HL-60/S4 treated with retinoic acid at 250 ng/mL for 4 days and 3 days (cell line): ENCODE data around the gene TUBB4A.

Experiments
- in situ Hi-C: fragments of 300-500 bp; cut with MboI; formaldehyde crosslinking; loops from 2 replicates; pipeline ENCODE4 v1.7.0; 2022; ENCODE audit warnings: low sequenced_read_pairs

The TUBB4A gene

DNA sequence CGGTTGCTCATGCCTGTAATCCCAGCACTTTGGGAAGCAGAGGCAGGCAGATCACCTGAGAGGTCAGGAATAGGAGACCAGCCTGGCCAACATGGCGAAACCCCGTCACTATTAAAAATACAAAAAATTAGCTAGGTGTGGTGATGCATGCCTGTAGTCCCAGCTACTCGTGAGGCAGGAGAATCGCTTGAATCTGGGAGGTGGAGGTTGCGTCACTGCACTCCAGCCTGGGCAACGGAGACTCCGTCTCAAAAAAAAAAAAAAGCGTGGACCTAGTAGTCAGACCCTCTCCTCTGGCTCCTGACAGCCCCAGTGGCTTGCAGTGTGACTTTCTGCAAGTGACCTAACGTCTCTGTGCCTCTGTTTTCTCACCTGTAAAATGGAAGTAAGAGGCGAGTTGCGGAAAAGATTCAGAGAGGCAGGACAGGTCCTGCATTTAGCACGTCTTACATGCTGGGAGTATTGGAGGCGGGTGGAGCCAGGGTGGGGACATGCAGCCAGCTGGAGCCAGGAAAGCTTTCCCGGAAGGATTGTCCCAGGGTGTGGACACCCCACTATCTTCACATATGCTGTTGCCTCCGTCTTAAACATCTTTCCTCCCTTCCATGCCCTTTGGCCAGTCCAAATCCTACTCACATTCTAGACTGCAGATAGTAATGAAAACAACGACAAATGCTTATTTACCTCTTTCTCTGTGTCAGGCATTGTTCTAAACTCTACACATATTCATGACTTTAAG lies 2.9 kb downstream of the TUBB4A start:
- in situ Hi-C loops: no loop called here

GRCh38 chr19:6498294-6499036 lies 3.6 kb downstream of the TUBB4A start:
- in situ Hi-C loops: no loop called here

GRCh38 chr19:6495947-6496346 lies 6.2 kb downstream of the TUBB4A start:
- in situ Hi-C loops: no loop called here

DNA sequence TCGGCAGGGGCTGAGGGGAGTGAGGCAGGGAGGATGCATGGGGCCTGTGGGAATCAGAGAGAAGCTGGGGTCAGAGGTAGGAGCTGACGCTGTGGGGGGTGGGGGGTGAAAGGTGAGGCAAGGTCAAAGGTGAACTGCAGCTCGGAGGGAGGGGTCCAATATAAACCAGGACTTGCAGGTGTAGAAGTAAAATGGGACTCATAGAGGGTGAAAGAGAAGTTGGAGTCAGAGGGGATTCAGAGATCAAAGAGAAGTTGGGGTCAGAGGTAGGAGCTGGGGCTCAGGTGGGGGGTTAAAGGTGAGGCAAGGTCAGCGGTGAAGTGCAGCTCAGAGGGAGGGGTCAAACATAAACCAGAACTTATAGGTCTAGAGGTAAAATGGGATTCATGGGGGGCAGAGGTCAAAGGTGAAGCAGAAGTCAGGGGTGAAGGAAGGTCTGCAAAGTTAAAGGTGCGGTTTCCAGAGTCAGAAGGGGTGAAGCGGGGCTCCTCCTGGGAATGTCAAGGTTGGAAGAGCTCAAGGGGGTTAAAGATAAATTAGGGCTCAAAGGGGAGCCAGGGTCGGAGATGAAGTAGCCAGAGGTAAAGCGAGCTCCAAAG lies 7.6 kb downstream of the TUBB4A start:
- in situ Hi-C loops: no loop called here

GRCh38 chr19:6491802-6492592 lies 10.1 kb downstream of the TUBB4A start:
- in situ Hi-C loops: no loop called here

DNA sequence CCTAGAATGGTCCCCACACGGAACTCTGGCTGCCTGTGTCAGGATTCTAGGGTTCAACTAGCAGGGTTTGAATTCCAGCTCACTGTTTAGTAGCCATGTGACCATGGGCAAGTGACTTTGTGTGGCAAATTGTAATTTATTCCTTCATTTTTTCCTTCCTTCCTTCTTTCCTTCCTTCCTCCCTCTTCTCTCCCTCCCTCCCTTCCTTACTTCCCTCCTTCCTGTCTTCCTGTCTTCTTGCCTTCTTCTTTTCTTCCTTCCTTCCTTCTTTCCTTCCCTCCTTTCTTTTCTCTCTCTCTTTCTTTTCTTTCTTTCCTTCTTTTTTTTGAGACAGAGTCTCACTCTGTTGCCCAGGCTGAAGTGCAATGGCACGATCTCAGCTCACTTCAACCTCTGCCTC lies 12.0 kb downstream of the TUBB4A start:
- in situ Hi-C loops: no loop called here

DNA sequence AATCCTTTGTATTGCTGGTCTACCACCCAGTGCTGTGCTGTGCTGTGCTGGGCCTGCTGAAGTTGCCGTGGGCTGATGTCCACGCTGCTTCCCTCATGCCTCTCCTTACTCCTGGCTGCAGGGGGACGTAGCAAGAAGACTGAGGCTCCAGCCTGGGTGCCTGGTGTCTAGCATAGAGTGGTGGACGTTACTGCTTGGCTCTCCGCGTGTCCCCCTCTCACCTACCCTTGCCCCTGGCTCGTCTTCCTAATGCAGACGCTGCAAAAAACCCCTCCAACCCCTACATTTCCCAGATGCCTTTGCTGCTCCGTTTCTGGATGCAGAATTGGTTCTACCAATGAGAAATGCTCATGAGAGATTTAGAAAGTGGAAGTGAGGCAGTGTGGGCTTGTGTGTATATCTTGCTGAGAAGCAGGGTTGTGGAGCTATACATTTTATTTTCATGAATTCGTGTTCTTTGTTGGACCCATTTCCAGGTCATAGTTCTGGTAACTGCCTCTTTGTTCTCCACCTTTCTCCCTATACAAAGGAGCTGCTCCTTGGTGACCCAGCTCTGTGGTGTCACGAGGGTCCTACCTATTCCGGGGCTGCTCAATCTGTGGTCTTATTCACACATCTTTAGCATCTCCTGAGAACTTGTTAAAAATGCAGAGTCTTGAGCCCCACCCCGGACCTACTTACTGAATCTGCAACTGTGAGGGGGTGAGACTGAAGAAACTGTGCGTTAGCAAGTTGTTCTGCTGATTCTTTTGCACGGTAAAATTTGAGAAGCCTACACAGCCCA lies 12.6 kb downstream of the TUBB4A start:
- in situ Hi-C loops: no loop called here

DNA sequence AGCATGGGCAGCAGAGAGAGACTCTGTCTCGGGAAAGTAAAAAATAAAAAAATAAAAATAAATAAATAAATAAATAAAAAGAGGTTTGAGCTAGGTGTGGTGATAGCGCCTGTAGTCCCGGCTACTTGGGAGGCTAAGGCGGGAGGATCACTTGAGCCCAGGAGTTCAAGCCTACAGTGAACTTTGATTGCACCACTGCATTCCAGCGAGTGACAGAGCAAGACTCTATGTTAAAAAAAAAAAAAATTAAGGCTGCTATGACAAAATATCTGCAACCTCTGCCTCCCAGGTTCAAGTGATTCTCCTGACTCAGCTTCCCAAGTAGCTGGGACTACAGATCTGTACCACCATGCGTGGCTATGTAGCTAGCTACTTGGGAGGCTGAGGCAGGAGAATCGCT lies 17.3 kb downstream of the TUBB4A start:
- in situ Hi-C loops: no loop called here

DNA sequence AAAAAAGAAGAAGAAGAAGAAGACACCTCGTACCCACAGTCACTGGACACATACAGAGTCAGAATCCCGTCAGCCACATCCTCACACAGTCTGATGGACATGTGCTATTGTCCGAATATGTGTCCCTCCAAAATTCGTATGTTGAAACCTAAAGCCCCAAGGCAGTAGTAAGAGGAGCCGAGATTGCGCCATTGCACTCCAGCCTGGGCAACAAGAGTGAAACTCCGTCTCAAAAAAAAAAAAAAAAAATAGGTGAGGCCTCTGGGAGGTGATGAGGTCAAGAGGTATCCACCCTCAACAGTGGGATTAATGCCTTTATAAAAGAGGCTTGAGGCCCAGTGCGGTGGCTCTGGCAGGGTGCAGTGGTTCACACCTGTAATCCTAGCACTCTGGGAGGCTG lies 17.9 kb downstream of the TUBB4A start:
- in situ Hi-C loops: no loop called here

DNA sequence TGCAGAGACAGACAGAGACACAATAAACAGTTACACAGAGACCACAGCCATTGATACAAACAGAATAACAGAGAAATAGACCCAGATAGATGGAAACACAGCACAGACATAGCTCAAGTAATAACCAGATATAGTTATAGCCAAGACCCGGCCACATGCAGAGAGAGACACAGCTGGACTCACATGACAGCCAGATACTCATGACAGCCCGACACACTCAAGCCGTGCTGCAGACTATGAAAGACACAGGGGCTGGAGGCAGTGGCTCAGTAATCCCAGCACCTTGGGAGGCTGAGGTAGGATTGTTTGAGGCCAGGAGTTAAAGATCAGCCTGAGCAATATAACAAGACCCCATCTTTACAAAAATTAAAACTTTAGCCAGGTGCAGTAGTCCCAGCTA lies 18.9 kb downstream of the TUBB4A start:
- in situ Hi-C loops: no loop called here

DNA sequence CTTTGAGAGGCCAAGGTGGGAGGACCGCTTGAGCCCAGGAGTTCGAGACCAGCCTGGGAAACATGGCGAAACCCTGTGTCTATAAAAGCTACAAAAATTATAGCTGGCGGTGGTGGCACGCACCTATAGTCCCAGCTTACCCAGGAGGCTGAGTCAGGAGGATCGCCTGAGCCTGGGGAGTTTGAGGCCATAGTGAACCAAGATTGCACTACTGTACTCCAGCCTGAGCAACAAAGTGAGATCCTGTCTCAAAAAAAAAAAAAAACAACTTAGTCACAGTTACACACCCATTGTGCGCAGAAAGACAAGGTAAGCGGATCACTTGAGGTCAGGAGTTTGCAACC lies 19.8 kb downstream of the TUBB4A start:
- in situ Hi-C loops: no loop called here

GRCh38 chr19:6481541-6482342 lies 20.4 kb downstream of the TUBB4A start, which contains the start of gene DENND1C:
TSS of gene DENND1C (minus strand) at chr19:6481787. CDS start at chr19:6481695, 92 bp downstream.
- in situ Hi-C loops: no loop called here

DNA sequence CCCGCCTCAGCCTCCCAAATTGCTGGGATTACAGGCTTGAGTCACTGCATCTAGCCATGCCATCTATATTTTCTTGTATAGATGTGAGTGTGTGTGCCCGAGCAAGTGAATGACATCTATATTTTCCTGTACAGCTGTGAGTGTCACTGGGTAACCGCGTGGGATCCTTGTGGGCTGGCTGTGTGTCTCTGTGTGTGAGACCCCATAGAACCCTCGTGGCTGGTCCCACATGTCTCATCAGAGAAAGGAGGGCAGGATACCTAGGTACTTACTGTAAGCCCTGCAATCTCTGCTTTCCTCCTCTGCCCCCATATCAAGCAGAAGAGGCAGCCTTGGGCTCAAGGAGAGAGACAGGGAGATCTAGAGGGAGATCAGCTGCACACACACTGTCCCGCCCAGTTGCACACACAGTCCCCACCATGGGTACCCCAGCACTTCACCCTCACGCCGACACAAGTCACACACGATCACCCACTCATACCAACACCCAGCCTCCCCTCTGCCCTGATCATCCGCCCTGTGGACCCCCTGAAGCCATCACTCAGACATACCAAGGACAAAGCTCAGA lies 21.2 kb downstream of the TUBB4A start:
- in situ Hi-C loops: no loop called here

DNA sequence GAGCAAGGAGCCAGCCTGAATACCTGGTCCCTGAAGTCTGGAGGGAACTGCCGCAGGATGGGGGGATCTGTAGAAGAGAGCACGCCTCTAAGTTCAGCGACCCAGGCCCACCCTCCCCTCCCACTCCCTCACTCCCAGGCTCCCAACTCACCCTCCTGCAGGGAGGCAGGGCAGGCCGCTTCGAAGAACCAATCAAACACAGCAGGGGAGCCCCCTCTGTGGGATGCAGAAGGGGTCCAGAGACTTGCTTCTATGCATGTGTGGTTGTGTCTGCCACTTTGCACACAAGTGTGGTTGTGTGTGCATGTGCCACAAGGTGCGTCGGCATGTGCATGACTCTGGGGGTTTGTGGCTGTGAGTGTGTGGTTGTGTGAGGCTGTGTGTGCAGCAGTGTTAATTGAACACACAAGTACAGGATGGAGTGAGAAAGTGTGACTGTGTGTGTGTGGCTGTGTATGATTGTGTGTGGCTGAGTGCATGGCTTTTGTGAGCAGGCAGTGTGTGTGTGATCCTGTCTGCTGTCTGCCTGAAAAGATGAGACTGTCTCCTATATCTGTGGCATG lies 22.2 kb downstream of the TUBB4A start:
- in situ Hi-C loops: no loop called here

DNA sequence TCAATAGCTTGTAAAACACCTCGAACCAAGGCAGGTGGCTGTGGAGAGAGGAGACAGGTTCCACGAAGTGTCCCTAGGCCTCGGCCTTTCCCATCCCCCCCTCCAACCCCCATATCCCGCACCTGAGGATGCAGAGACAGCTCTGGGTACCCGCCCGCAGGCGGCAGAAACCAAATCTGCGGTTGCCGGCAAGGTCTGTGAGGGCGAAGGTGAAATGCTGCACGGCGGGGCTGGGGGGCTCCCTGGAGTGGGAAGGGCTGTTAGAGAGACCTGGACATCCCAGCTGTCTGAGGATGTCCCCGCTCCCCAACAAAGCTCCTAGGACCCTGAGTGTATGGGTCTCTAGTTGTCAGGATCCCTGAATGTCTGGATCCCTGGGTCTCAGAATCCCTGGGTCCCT lies 23.3 kb downstream of the TUBB4A start:
- in situ Hi-C loops: no loop called here

DNA sequence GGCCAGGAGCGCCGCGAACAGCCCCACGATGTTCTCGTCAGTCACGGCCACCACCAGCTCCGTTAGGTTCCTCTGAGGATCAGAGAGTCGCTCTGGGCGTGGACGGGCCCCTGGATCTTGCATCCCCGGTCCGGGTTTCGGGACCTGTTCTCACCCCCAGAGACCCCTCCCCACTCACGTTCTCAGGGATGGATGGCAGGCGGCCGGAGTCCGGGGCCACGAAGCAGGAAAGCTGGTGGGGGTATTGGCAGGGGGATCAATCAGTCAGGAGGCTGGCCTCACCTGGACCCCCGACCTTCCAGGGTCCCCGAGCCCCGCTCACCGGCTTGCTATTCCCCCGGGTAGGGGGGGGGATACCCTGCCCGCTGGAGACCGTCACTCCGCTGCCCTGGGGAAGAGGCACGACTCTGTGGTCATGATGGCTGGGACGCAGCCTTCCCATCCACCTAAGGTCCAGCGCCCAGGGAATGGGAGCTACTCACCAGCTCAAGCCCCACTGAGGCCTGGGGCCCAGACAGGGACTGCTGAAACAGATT lies 25.1 kb downstream of the TUBB4A start:
- in situ Hi-C loops: no loop called here

GRCh38 chr19:6476155-6476895 lies 25.8 kb downstream of the TUBB4A start:
- in situ Hi-C loops: no loop called here
